LoVo (cell line): ENCODE data around the gene CFAP99.
"Not testable (repeated sequence)": the region's sequence is repeated elsewhere in the genome, so short reads cannot be mapped to it uniquely, and the experiment has no call there.

Experiments used
- DNase-seq: peaks from one replicate; pipeline ENCODE4 v3.0.0-alpha.2; 2016; ENCODE audit warnings: low spot score

The CFAP99 gene

DNA sequence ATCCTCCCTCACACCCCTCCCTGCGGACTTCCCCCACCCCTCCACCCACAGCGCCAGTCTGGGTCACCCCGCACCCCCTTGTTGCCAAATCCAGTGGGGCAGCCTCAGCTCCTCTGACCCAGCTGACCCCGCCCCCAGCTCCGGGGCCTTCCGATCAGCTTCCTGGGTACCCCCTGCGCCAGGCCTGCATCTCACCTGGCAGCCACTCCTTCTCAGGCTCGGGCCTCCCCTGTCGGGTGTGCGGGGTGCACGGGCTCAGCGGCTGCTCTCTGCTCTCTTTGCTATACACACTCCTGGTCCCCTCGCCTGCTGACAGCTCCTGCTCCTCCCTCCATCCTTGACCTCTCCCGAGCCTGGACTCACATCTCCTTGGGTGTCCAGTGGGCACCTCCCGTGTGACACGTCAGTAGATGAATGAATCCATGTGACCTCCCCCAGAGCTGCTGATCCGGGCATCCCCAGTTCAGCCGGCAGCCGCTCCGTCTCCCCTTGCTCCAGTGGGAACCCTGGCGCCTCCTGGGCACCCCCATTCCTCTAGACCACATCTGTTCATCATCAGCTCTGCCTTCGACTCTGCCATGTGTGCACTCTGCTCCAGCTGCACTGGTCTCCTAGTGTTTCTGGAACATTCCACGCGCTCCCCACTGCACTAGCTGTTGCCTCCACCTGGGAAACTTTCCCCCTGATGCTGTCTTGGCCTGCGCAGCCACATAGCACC is 9.9 kb downstream of the CFAP99 start:
- no peak for DNase-seq

- not testable (repeated sequence) for DNase-seq
Measured at GRCh38 chr4:2429945-2430757, 11.4 kb downstream of the CFAP99 start.

GRCh38 chr4:2432004-2432403 is 13.2 kb downstream of the CFAP99 start:
- DNase-seq, result no peak

DNA sequence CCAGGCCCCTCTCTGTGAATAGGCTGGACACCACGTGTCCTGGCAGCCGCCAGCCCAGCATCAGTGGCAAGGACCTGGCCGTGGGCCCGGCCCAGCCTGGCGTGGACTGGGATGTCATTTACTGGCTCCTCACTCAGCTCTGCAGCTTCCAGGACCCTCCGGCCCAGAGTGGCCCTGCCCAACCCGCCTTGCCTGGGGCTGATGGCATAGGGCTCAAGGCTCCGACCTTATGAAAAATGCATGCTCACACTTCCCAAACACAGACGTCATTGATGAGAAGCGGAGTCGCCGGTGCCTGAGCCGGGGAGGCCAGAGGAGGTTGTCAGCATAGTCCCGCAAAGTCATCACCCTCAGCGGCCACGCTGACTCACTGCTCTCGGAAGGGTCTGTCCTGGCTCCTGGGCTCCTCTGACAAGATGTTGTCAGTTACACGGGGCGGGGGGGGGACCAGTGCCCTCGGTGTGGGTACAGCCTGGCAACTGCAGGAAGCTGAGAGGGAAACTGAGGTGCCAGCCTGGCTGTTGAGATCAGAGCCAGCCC is 14.3 kb downstream of the CFAP99 start:
- DNase-seq, result no peak

- DNase-seq, result no peak
Measured at GRCh38 chr4:2433609-2434350, 15.0 kb downstream of the CFAP99 start.

- DNase-seq, result no peak
Measured at GRCh38 chr4:2434420-2434819, 15.7 kb downstream of the CFAP99 start.

- DNase-seq, result no peak
Measured at GRCh38 chr4:2436301-2436700, 17.5 kb downstream of the CFAP99 start.

- DNase-seq, result no peak
Measured at GRCh38 chr4:2436761-2437474, 18.2 kb downstream of the CFAP99 start.

DNA sequence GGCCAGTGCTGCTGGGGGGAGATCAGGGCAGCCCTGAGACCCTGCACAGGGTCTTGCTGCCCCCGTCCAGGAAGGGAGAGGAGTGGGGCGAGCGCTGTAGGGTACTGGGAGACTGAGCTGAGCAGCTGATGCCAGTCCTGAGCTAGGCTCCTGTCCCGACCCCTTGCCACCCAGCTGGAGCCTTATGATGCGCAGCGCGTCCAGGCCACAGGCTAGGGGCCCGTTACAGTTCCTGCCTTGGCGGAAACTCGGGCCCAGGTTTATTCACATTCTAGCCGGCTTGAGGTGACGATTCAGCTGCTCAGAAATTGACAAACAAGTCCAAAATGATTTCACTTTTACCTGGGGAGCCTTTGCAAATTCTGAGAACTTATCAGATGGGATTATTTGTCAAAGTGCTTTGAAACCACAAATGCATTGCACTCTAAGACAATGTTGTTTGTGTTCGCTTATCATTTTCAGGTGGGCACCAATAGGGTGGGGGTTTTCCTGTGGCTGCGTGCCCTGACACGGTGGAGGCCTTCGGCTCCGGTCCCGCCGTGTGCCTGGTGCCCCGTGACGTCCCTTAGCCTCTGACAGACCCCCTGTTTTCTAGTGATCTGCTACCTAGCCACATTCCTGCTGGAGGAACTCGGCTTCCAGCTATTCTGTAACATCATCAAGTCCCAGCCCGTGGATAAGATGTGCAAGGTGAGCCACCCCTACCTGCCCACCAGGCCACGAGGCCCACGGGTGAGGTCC is 18.9 kb downstream of the CFAP99 start:
- no peak for DNase-seq

- no peak for DNase-seq
Measured at GRCh38 chr4:2438822-2439718, 20.3 kb downstream of the CFAP99 start.

DNA sequence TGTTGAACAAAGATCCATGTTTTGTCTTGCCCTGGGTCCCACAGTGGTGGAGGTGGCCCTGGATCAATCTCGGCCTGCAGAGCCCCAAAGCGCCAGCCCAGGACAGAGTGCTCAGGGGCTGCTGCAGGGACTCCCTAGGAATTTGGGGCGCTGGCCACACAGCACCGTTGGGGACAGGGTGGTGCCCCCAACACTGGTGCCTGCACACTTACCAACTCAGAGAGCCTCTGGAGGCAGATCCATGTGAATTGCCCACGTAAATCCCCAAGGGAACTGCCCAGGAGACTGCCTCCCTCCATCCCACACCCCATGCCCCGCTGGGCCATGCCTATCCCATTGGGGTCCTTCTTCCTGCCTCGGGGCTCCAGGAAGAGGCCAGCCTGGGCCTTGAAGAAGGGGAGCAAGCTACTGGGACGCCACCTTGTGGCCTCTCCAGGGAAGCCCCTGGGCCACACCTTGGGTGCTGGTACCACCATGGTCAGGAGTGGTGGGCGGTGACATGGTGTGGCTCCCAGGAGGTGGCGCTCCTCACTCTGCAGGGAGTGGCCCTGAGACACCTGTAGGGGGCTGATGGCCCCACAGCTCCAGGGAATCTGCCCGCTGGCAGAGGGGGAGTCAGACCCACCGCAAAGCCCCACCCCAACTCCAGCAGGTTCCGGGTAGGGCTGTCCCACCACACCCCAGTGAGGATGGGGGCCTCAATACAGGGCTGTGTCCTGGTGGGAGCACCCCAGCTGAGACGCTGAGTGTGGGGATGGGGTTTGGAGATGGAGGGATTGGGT is 22.8 kb downstream of the CFAP99 start:
- peak; percentile 28 for DNase-seq

GRCh38 chr4:2442175-2442993 is 23.6 kb downstream of the CFAP99 start:
- no peak for DNase-seq

DNA sequence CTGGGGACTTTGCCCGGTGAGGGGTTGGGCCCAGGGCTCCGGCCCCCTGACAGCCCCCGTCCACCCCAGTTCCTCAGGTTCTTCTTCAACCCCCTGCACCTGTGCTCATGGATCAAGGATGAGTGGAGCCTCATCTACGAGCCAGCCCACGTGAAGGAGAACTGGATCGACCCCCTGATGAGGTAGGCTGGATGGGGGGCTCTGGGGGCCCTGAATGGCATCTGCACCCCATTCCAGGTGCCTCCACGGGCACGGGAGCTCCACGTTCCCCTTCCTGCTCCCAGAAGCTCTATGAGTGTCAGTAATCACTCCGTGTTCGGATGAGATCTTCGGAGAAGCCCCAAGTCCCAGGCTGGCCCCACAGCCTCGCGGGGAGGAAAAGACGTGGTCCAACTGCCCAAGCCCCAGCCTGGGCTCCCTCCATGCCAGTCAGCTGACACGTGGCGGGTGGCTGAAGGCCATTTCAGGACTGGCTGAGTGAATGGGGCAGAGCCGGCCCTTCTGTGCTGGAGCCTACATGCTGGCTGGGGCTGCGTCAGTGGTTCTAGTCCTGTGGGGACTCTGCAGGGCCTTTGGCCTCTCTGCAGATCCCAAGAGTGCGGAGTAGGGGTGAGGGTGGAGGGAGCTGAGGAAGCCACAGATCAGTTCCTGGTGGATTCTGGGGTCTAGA is 24.4 kb downstream of the CFAP99 start:
- DNase-seq, result no peak

DNA sequence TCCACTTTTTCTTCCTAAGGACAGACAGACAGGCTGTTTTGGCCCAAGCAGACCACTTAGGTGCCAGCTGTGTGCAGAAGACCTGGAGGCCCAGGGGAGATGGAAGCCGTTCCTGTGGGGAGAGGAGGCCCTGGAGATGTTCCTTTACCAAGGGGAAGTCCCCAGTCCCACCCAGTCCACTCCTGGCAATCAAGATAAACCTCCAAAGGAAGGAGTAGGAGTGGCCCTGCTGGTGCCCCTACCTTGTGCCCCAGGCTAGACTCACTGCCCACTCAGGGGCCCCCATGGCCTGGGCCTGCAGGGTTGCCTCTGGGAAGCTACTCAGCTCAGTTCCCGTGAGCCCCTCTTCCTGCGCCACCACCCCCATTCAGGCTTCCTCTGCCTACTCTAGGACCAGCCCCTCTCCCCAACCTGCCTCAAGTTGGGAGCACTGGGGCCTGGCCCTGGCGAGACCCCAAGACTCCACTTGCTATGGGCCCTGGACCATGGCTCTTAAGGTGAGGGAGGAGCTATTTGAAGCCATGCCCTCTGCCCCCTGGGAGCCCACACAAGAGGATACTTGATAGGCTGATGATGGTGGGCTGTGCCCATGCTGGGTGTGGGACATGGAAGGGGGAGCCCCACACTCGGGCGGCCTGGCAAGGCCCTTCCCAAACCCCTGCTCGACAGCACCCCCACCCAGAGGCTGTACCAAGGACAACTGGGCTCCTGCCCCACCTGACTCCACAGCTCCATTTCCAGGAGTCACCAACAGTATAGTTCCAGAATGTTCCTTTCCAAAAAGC is 25.4 kb downstream of the CFAP99 start:
- DNase-seq, result no peak

GRCh38 chr4:2445130-2445529 is 26.4 kb downstream of the CFAP99 start:
- DNase-seq, result no peak

DNA sequence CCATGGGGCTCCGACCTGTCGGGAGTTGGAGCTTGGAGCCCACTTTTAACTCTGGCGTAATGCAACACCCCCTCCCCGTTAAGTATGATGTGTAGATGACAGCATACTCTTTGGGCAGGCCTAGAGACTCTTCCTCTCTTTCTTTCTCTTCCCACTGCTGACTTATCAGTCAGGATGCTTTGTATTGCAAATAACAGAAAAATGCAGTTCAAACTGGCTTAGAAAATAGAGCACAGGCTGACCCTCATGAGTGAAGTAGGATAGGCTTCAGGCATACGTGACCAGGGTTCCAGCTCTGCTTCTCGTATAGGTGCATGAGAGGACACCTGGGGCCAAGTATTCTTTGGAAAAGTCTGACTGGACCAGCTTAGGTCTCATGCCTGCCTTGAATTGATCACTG is 26.8 kb downstream of the CFAP99 start:
- DNase-seq, result no peak
